Stimulated activated naive CD8-positive, alpha-beta T cell treated with anti-CD3 and anti-CD28 coated beads, Interleukin-15, amount 100 ng/mL, for 72 hours (primary cell): ENCODE measurements around the gene CFDP1.
"Not testable (repeated sequence)": the region's sequence is repeated elsewhere in the genome, so short reads cannot be mapped to it uniquely, and the experiment has no call there.

Source experiments
- ATAC-seq: fragments of 150-1000 bp; cut with Tn5 transposase; 2 replicates; pipeline ENCODE4 v1.10.0; 2021; ENCODE audit warnings: mild to moderate bottlenecking, moderate library complexity
- DNase-seq, 2 donors: peaks; one replicate each; pipeline ENCODE4 v3.0.0; 2021 to 2022
- H3K27ac Mint-ChIP-seq, 2 donors: one replicate each; pipeline ENCODE4 v1.8.0; 2022; ENCODE audit warnings: mild to moderate bottlenecking in 2 of 2, mixed read lengths in 2 of 2, moderate library complexity in 2 of 2
- H3K27me3 Mint-ChIP-seq: one replicate; pipeline ENCODE4 v1.8.0; 2022; ENCODE audit warnings: mixed read lengths
- H3K4me1 Mint-ChIP-seq: one replicate; pipeline ENCODE4 v1.8.0; 2022; ENCODE audit warnings: mild to moderate bottlenecking, mixed read lengths
- H3K4me3 Mint-ChIP-seq, 2 donors: one replicate each; pipeline ENCODE4 v1.8.0; 2022; ENCODE audit warnings: mild to moderate bottlenecking in 2 of 2, mixed read lengths in 2 of 2, moderate library complexity in 1 of 2
- H3K9me3 Mint-ChIP-seq, 2 donors: one replicate each; pipeline ENCODE4 v1.8.0; 2022; ENCODE audit warnings: mixed read lengths in 2 of 2

CFDP1 gene

GRCh38 chr16:75433732-75434413 lies 570 bp upstream of the CFDP1 start:
- Mint-ChIP-seq H3K27ac (peak overlapping the region; percentile 98), H3K27me3 (no peaks in the 10 kb centered on the region), H3K4me3 (peak overlapping the region; percentile 82 to 96), H3K4me1 (peaks cover 48% of the 10 kb centered on the region), H3K9me3 (peaks cover 0 to 7% of the 10 kb centered on the region in 2 donors)
- peak; percentile 63 to 73 for DNase-seq
- peak; percentile 79 for ATAC-seq

GRCh38 chr16:75429621-75430403 lies 3.5 kb downstream of the CFDP1 start:
- DNase-seq (no peak), ATAC-seq (no peak)
- no peaks in the 10 kb centered on the region for H3K9me3 Mint-ChIP-seq
- H3K27ac Mint-ChIP-seq, result no peak overlapping the region
- no peaks in the 10 kb centered on the region for H3K27me3 Mint-ChIP-seq
- H3K4me3 Mint-ChIP-seq, result no peak overlapping the region
- peaks cover 75% of the 10 kb centered on the region for H3K4me1 Mint-ChIP-seq

GRCh38 chr16:75426524-75426923 lies 6.8 kb downstream of the CFDP1 start:
- H3K27me3 Mint-ChIP-seq, H3K4me3 Mint-ChIP-seq, ATAC-seq, DNase-seq, H3K9me3 Mint-ChIP-seq: not testable (repeated sequence)
- Mint-ChIP-seq H3K4me1 (peaks cover 62% of the 10 kb centered on the region), H3K27ac (peak overlapping the region in 1 of 2 donors; percentile 44)

DNA sequence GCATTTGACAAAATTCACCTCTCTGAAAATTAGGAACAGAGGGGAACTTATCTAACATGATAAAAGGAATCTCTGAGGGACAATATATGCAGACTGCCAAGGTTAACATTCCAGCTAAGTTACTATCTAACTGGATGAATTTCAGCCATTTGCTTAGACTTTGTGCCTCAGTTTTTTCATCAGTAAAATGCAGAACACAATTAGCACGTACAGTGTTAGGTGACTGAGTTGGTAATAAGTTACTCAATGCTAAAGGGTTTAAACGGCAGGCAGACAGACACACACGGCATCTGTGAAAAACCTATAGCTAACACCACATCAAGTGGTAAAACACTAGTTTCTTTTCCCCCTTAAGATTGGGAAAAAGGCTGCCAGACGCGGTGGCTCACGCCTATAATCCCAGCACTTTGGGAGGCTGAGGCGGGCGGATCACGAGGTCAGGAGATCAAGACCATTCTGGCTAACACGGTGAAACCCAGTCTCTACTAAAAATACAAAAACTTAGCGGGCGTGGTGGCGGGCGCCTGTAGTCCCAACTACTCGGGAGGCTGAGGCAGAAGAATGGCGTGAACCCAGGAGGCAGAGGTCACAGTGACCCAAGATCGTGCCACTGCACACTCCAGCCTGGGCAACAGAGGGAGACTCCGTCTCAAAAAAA lies 9.1 kb downstream of the CFDP1 start:
- not testable (repeated sequence) for DNase-seq, ATAC-seq, H3K27me3 Mint-ChIP-seq, H3K4me3 Mint-ChIP-seq, H3K27ac Mint-ChIP-seq, H3K9me3 Mint-ChIP-seq
- H3K4me1 Mint-ChIP-seq, result peaks cover 56% of the 10 kb centered on the region

- no peak for DNase-seq
- Mint-ChIP-seq H3K27ac (peak overlapping the region in 1 of 2 donors; percentile 59), H3K9me3 (no peaks in the 10 kb centered on the region), H3K27me3 (no peaks in the 10 kb centered on the region), H3K4me3 (no peak overlapping the region), H3K4me1 (peaks cover 53% of the 10 kb centered on the region)
- ATAC-seq, result no peak
Measured at GRCh38 chr16:75423723-75424104, 9.6 kb downstream of the CFDP1 start.

DNA sequence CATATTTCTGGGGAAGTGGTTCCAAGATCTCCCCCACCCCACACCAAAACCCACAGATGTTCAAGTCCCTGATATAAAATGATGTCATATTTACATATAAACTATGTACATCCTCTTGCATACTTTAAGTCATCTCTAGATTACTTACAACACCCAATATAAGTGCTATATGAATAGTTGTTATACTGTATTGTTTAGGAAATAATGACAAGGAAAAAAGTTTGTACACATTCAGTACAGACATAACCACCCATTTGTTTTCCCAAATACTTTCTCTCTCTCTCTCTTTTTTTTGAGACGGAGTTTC lies 11.5 kb downstream of the CFDP1 start:
- H3K4me1 Mint-ChIP-seq, result peaks cover 39% of the 10 kb centered on the region
- no peaks in the 10 kb centered on the region for H3K27me3 Mint-ChIP-seq
- H3K27ac Mint-ChIP-seq, result peak overlapping the region; percentile 7 to 81
- peak; percentile 61 for ATAC-seq
- H3K9me3 Mint-ChIP-seq, result no peaks in the 10 kb centered on the region
- H3K4me3 Mint-ChIP-seq, result peak overlapping the region in 1 of 2 donors; percentile 9
- no peak for DNase-seq

DNA sequence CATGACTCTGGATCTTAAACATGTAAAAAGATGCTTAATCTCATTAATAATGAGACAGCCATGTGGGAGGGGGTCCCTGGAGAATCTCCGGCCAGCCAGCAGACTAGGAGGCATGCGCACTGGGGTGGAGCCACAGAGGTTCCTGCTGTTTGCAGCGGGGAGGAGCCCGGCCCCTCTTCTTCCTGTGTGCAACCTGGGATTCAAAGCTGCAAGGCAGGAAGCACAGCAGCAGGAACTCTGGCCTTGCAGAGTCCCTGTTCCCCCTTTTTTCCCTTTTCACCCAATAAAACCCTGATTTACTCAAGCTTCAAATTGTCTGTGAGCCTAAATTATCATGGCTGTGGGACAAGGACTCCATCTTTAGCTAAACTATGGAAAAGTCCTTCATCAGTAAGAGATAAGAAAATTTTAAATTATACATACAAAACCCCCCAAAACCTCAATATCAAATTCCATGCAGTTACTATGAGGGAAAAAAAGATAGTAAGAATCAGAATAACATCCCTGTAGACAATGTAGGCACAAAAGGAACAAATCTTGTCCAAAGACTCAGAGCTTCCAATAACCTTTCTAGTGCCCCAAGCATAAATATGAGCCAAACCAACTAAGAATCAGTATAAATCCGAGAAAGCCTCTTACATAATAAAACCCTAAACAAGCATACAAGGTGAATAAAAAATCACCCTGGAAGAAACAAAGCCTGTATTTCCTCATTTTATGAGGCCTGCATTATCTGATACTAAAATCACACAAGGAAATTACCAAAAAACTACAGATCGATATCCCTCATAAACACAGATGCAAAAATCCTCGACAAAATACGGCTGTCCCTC lies 12.1 kb downstream of the CFDP1 start:
- DNase-seq (peak; percentile 7 to 16), ATAC-seq (peak; percentile 59)
- Mint-ChIP-seq H3K4me1 (peaks cover 36% of the 10 kb centered on the region), H3K9me3 (no peaks in the 10 kb centered on the region), H3K27ac (peak overlapping the region; percentile 12 to 81), H3K27me3 (no peaks in the 10 kb centered on the region), H3K4me3 (peak overlapping the region; percentile 71 to 76)

GRCh38 chr16:75416904-75417565 lies 16.3 kb downstream of the CFDP1 start:
- no peak for ATAC-seq

DNA sequence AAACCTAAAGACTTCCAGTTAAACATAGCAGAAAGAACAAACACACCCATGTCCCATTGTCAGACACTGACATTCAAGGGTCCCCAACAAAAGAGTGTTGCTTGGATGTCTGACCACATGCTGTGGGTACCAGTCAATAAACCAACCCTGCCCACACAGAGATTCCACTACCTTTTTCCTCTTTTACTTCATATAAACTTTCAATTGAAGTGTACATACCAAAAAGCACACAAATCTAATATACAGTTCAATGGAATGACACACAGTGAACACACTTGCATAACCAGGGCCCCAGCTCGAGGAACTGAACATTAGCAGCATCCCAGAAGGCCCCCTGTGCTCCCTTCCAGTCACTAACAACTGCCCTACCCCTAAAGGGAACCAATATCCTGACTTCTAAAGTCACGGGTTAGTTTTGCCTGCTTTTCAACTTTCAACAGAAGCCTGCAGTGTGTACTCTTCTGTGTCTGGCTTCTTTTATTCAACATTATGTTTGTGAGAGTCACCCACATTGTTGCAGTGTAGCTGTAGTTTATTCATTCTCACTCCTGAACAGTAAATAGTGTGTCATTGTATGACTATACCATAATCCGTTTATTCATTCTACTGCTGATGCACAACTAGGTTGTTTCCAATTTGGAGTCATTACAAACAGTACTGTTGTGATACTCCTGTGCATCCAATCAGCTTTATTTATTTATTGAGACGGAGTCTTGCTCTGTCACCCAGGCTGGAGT lies 18.0 kb downstream of the CFDP1 start:
- no peak for DNase-seq
- Mint-ChIP-seq H3K4me1 (peaks cover 26% of the 10 kb centered on the region), H3K27ac (no peak overlapping the region), H3K9me3 (no peaks in the 10 kb centered on the region), H3K27me3 (no peaks in the 10 kb centered on the region), H3K4me3 (no peak overlapping the region)
- peak; percentile 54 for ATAC-seq

More at GRCh38 chr16:75416904-75417565, 16.3 kb downstream of the CFDP1 start:
- no peak for DNase-seq
- Mint-ChIP-seq H3K27me3 (no peaks in the 10 kb centered on the region), H3K27ac (no peak overlapping the region), H3K4me3 (no peak overlapping the region), H3K4me1 (peaks cover 43% of the 10 kb centered on the region), H3K9me3 (no peaks in the 10 kb centered on the region)

DNA sequence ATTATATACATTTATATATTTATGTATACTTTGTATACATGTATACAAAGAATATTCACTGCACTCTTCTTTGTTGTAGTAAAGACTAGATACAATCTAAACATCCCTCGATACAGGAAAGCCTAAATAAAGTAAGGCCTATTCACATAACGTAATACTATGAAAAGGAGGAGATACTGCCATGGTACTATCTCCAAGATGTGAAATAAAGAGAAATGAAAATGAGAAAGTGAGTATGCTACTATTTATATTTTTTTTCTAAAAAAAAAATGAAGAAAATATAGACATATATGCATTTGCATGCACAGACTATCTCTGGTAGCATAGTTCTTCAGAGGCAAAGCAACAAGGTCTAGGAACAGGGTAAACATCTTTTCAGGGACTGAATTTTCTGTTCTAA lies 19.4 kb downstream of the CFDP1 start:
- Mint-ChIP-seq H3K4me1 (peaks cover 22% of the 10 kb centered on the region), H3K27me3 (no peaks in the 10 kb centered on the region), H3K4me3 (no peak overlapping the region), H3K9me3 (no peaks in the 10 kb centered on the region), H3K27ac (no peak overlapping the region)
- no peak for ATAC-seq
- DNase-seq, result no peak

- H3K9me3 Mint-ChIP-seq, result no peaks in the 10 kb centered on the region
- H3K27ac Mint-ChIP-seq, result no peak overlapping the region
- H3K4me1 Mint-ChIP-seq, result peaks cover 7% of the 10 kb centered on the region
- no peaks in the 10 kb centered on the region for H3K27me3 Mint-ChIP-seq
- no peak overlapping the region for H3K4me3 Mint-ChIP-seq
- ATAC-seq (no peak), DNase-seq (no peak)
Measured at GRCh38 chr16:75406943-75407342, 26.4 kb downstream of the CFDP1 start.

GRCh38 chr16:75402821-75403475 lies 30.4 kb downstream of the CFDP1 start:
- Mint-ChIP-seq H3K27ac (no peak overlapping the region), H3K4me3 (no peak overlapping the region), H3K27me3 (no peaks in the 10 kb centered on the region), H3K9me3 (no peaks in the 10 kb centered on the region), H3K4me1 (peaks cover 11% of the 10 kb centered on the region)
- no peak for ATAC-seq
- DNase-seq, result no peak

- no peaks in the 10 kb centered on the region for H3K27me3 Mint-ChIP-seq
- H3K4me3 Mint-ChIP-seq, result peak overlapping the region in 1 of 2 donors; percentile 32
- DNase-seq (no peak), ATAC-seq (no peak)
- H3K27ac Mint-ChIP-seq, result peak overlapping the region; percentile 72 to 84
- no peaks in the 10 kb centered on the region for H3K9me3 Mint-ChIP-seq
- peaks cover 11% of the 10 kb centered on the region for H3K4me1 Mint-ChIP-seq
Measured at GRCh38 chr16:75402159-75402820, 31.0 kb downstream of the CFDP1 start.
